ENCODE data around the gene YOD1.

DNA sequence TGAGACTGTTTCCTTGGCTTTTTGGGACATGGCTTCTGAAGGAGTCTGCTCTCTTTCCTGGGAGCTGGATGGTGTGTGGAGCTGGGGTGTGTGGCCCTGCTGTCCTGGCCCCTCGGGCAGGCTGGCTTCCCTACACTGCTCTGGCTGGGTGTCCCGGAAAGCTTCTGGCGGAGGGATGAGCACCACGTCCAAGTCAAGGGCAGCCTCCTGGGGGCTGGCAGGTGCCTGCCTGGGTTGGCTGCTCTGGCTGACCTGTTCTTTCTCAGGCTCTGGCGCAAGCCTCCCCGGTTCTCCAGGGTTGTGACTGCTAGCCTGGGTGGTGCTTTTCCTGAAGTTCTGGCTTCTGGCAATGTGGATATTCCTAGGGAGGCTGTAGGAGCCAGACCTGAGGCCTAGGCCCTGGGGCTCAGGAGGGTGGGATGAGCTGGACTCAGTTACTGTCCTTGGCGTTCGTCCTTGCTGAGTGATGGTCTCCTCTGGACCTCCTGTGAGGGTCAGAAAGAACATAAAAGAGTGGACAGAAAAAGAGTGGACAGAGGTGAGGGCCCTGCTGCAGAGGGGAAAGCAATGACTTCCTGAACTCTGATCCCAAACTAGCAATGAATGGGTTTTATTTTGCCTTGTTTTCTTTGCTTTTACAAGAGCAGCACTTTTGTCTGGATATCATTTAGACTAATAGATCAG lies 27.9 kb downstream of the YOD1 start:
- TF ChIP-seq CTCF (IDR thresholded peaks at IDR 0.05) (no peak), POLR2A (IDR thresholded peaks at IDR 0.05) (no peak)

All from thyroid gland (tissue), 4 donors.